GM08714 (cell line): ENCODE results near the gene MED12L.

Experiments
- H3K4me3 ChIP-seq: fragments of 200-500 bp; sonication (Bioruptor generic); 2 replicates; pipeline ENCODE4 v1.5.1; 2014; ENCODE audit warnings: mild to moderate bottlenecking, low read length, inconsistent platforms
- ZNF274 ChIP-seq: IDR thresholded peaks from 2 replicates; pipeline ENCODE4 v1.6.1; 2012; ENCODE audit warnings: mild to moderate bottlenecking, low read depth, low read length

Gene MED12L

GRCh38 chr3:151318991-151319390 lies 233.5 kb downstream of the MED12L start:
- no peak overlapping the region for H3K4me3 ChIP-seq
- no peak for TF ChIP-seq ZNF274

GRCh38 chr3:151319628-151320027 lies 234.2 kb downstream of the MED12L start:
- no peak overlapping the region for H3K4me3 ChIP-seq
- no peak for TF ChIP-seq ZNF274

- no peak overlapping the region for H3K4me3 ChIP-seq
- no peak for TF ChIP-seq ZNF274
Measured at GRCh38 chr3:151320131-151320530, 234.7 kb downstream of the MED12L start.

- no peak overlapping the region for H3K4me3 ChIP-seq
- no peak for TF ChIP-seq ZNF274
Measured at GRCh38 chr3:151321526-151321925, 236.1 kb downstream of the MED12L start.

GRCh38 chr3:151322511-151322910 lies 237.0 kb downstream of the MED12L start:
- no peak for TF ChIP-seq ZNF274

GRCh38 chr3:151327571-151328198 lies 242.2 kb downstream of the MED12L start:
- no peak for TF ChIP-seq ZNF274
- no peak overlapping the region for H3K4me3 ChIP-seq

More at GRCh38 chr3:151322511-151322910, 237.0 kb downstream of the MED12L start:
- no peak overlapping the region for H3K4me3 ChIP-seq

- no peak for TF ChIP-seq ZNF274
- H3K4me3 ChIP-seq, result no peak overlapping the region
Measured at GRCh38 chr3:151328298-151328995, 243.0 kb downstream of the MED12L start.

GRCh38 chr3:151329363-151329762 lies 243.9 kb downstream of the MED12L start, which contains the start of gene P2RY13:
Gene P2RY13, minus strand, starts transcription at chr3:151329549. Its CDS starts 21 bp downstream, at chr3:151329528.
- no peak within 1 kb of the TSS for H3K4me3 ChIP-seq
- TF ChIP-seq ZNF274, result no peak

- no peak for TF ChIP-seq ZNF274
- H3K4me3 ChIP-seq, result no peak overlapping the region
Measured at GRCh38 chr3:151330379-151330778, 244.9 kb downstream of the MED12L start.

GRCh38 chr3:151330899-151331298 lies 245.4 kb downstream of the MED12L start:
- TF ChIP-seq ZNF274, result no peak
- H3K4me3 ChIP-seq, result no peak overlapping the region

GRCh38 chr3:151331696-151332095 lies 246.2 kb downstream of the MED12L start:
- H3K4me3 ChIP-seq, result no peak overlapping the region
- no peak for TF ChIP-seq ZNF274

GRCh38 chr3:151345859-151346258 lies 260.4 kb downstream of the MED12L start:
- no peak for TF ChIP-seq ZNF274
- H3K4me3 ChIP-seq, result no peak overlapping the region

GRCh38 chr3:151346292-151346691 lies 260.8 kb downstream of the MED12L start:
- no peak for TF ChIP-seq ZNF274
- H3K4me3 ChIP-seq, result no peak overlapping the region

GRCh38 chr3:151347432-151347831 lies 262.0 kb downstream of the MED12L start:
- no peak for TF ChIP-seq ZNF274
- no peak overlapping the region for H3K4me3 ChIP-seq

- no peak for TF ChIP-seq ZNF274
- no peak overlapping the region for H3K4me3 ChIP-seq
Measured at GRCh38 chr3:151350656-151351055, 265.2 kb downstream of the MED12L start.
